Spinal cord (tissue), 10 donors: ENCODE data around the gene GTPBP8. TPM values are rescaled to one million over a fixed set of nuclear protein-coding genes. Genes with fewer than 3 reads are reported as not detected.
A peak's percentile ranks its signal among the peaks of the same experiment; 100 is the strongest.

Experiments used
- DNase-seq, 6 donors: peaks; one replicate each; pipeline versions ENCODE4 v3.0.0 to v3.0.0-alpha.2; 2013 to 2015; ENCODE audit warnings: low spot score in 6 of 6, low read depth in 4 of 6
- H3K27ac ChIP-seq: one replicate; pipeline ENCODE4 v1.5.1; 2013; ENCODE audit warnings: low read depth, low read length, control low read depth
- H3K27me3 ChIP-seq: one replicate; pipeline ENCODE4 v1.6.1; 2013; ENCODE audit warnings: low read length; ENCODE audit not compliant: control insufficient read depth, insufficient read depth
- H3K36me3 ChIP-seq: one replicate; pipeline ENCODE4 v1.6.1; 2013; ENCODE audit warnings: low read length; ENCODE audit not compliant: control insufficient read depth, insufficient read depth
- H3K4me1 ChIP-seq: one replicate; pipeline ENCODE4 v1.6.1; 2013; ENCODE audit warnings: low read length; ENCODE audit not compliant: control insufficient read depth, insufficient read depth
- H3K4me3 ChIP-seq: one replicate; pipeline ENCODE4 v1.5.1; 2013; ENCODE audit warnings: low read depth, low read length, control low read depth
- H3K9me3 ChIP-seq: one replicate; pipeline ENCODE4 v1.6.1; 2013; ENCODE audit warnings: low read length; ENCODE audit not compliant: control insufficient read depth, insufficient read depth
- WGBS: methylation state at CpG from one replicate; pipeline ENCODE4 v1.1.5; 2013; ENCODE audit warnings: missing lambda C conversion rate; ENCODE audit not compliant: insufficient coverage; 5-methylcytosine and 5-hydroxymethylcytosine counted together
- polyA plus RNA-seq, 2 donors: library from polyadenylated mRNA; unstranded; fragments of 120-200 nt; gene quantifications; one replicate each; pipeline ENCODE4 v1.2.1, GENCODE V29; 2013; ENCODE audit not compliant: insufficient read length in 2 of 2
- total RNA-seq, 2 donors: library from RNA; depleted of rRNA in 1 of 2; stranded (reverse); fragments of 120-200 nt in 1 of 2; fragments of >200 nt in 1 of 2; gene quantifications; one replicate each; pipeline versions ENCODE4 v1.2.3 to v1.2.4, GENCODE V29; 2013 to 2014
- donor health status: healthy.

GTPBP8 gene
- total and polyA plus RNA-seq, 4 donors: 13.3 to 26.9 (median 17.5) TPM

GRCh38 chr3:112987710-112988334 lies 3.0 kb upstream of the GTPBP8 start:
- DNase-seq: no peak
- WGBS: 93% methylated on average over 6 of the region's 9 CpGs
- Histone ChIP-seq H3K9me3 (no peaks in the 10 kb centered on the region), H3K4me1 (no peaks in the 10 kb centered on the region), H3K36me3 (no peaks in the 10 kb centered on the region), H3K4me3 (no peak overlapping the region), H3K27ac (no peak overlapping the region), H3K27me3 (no peaks in the 10 kb centered on the region)

GRCh38 chr3:112995800-112996199 lies 5.0 kb downstream of the GTPBP8 start:
- Histone ChIP-seq H3K36me3 (peaks cover 4% of the 10 kb centered on the region), H3K27me3 (no peaks in the 10 kb centered on the region), H3K4me3 (no peak overlapping the region), H3K27ac (no peak overlapping the region), H3K9me3 (no peaks in the 10 kb centered on the region), H3K4me1 (no peaks in the 10 kb centered on the region)
- no CpG with 5 or more reads among the region's 4 CpGs for WGBS
- DNase-seq: no peak

GRCh38 chr3:113000691-113001090 lies 9.9 kb downstream of the GTPBP8 start:
- no CpG with 5 or more reads among the region's 4 CpGs for WGBS
- H3K36me3 ChIP-seq: peaks cover 10% of the 10 kb centered on the region
- no peak overlapping the region for H3K4me3 ChIP-seq
- H3K4me1 ChIP-seq: no peaks in the 10 kb centered on the region
- H3K27me3 ChIP-seq: no peaks in the 10 kb centered on the region
- no peaks in the 10 kb centered on the region for H3K9me3 ChIP-seq
- H3K27ac ChIP-seq: no peak overlapping the region
- DNase-seq: no peak

GRCh38 chr3:113002037-113002436 lies 11.3 kb downstream of the GTPBP8 start:
- H3K4me3 ChIP-seq: no peak overlapping the region
- H3K27me3 ChIP-seq: no peaks in the 10 kb centered on the region
- H3K27ac ChIP-seq: no peak overlapping the region
- peaks cover 10% of the 10 kb centered on the region for H3K36me3 ChIP-seq
- H3K9me3 ChIP-seq: no peaks in the 10 kb centered on the region
- no peaks in the 10 kb centered on the region for H3K4me1 ChIP-seq
- no peak for DNase-seq

- Histone ChIP-seq H3K4me1 (no peaks in the 10 kb centered on the region), H3K36me3 (peaks cover 12% of the 10 kb centered on the region), H3K4me3 (no peak overlapping the region), H3K27ac (no peak overlapping the region), H3K27me3 (no peaks in the 10 kb centered on the region), H3K9me3 (no peaks in the 10 kb centered on the region)
- no peak for DNase-seq
These were observed 11.9 kb downstream of the GTPBP8 start for GRCh38 chr3:113002679-113003078.

GRCh38 chr3:113005611-113006010 lies 14.8 kb downstream of the GTPBP8 start:
- H3K36me3 ChIP-seq: peaks cover 10% of the 10 kb centered on the region
- no peaks in the 10 kb centered on the region for H3K4me1 ChIP-seq
- no peak overlapping the region for H3K4me3 ChIP-seq
- no peak overlapping the region for H3K27ac ChIP-seq
- 86% methylated on average over 3 of the region's 7 CpGs for WGBS
- H3K9me3 ChIP-seq: no peaks in the 10 kb centered on the region
- DNase-seq: no peak
- no peaks in the 10 kb centered on the region for H3K27me3 ChIP-seq

- no peaks in the 10 kb centered on the region for H3K4me1 ChIP-seq
- H3K36me3 ChIP-seq: peaks cover 10% of the 10 kb centered on the region
- no peak for DNase-seq
- no CpG with 5 or more reads among the region's 4 CpGs for WGBS
- H3K4me3 ChIP-seq: no peak overlapping the region
- H3K9me3 ChIP-seq: no peaks in the 10 kb centered on the region
- H3K27ac ChIP-seq: no peak overlapping the region
- no peaks in the 10 kb centered on the region for H3K27me3 ChIP-seq
These were observed 15.7 kb downstream of the GTPBP8 start for GRCh38 chr3:113006359-113007056.

- DNase-seq: no peak
- Histone ChIP-seq H3K27me3 (no peaks in the 10 kb centered on the region), H3K9me3 (no peaks in the 10 kb centered on the region), H3K36me3 (peaks cover 5% of the 10 kb centered on the region), H3K4me3 (no peak overlapping the region), H3K27ac (no peak overlapping the region), H3K4me1 (no peaks in the 10 kb centered on the region)
- WGBS: 89% methylated on average over 1 of the region's 3 CpGs
These were observed 17.3 kb downstream of the GTPBP8 start for GRCh38 chr3:113008117-113008516.

GRCh38 chr3:113013593-113013992 lies 22.8 kb downstream of the GTPBP8 start:
- no peaks in the 10 kb centered on the region for H3K4me1 ChIP-seq
- H3K36me3 ChIP-seq: no peaks in the 10 kb centered on the region
- no peaks in the 10 kb centered on the region for H3K27me3 ChIP-seq
- no peak overlapping the region for H3K27ac ChIP-seq
- no peak for DNase-seq
- H3K9me3 ChIP-seq: no peaks in the 10 kb centered on the region
- H3K4me3 ChIP-seq: no peak overlapping the region

- Histone ChIP-seq H3K4me3 (peak overlapping the region; percentile 96), H3K36me3 (no peaks in the 10 kb centered on the region), H3K27me3 (no peaks in the 10 kb centered on the region), H3K27ac (peak overlapping the region; percentile 98), H3K9me3 (no peaks in the 10 kb centered on the region), H3K4me1 (peaks cover 3% of the 10 kb centered on the region)
- peak in 4 of 6 donors; percentile 3 to 84 (median 26) for DNase-seq
- WGBS: 11% methylated on average over 9 of the region's 13 CpGs
These were observed 27.9 kb downstream of the GTPBP8 start for GRCh38 chr3:113018536-113019181.
